BLaER1 treated with 17β-estradiol and CSF1 and Interleukin-3, amounts not matched to agents 10 nM and 100 nM (cell line): ENCODE data around the gene IMP4.

Source experiments
- H3K27ac ChIP-seq, 11 experiments: shearing (Covaris generic); formaldehyde crosslinking; 2 replicates each; pipeline ENCODE4 v1.8.1; 2022
- H3K27me3 ChIP-seq, 11 experiments: shearing (Covaris generic); formaldehyde crosslinking; 2 replicates each; pipeline ENCODE4 v1.8.1; 2022
- H3K36me3 ChIP-seq, 11 experiments: shearing (Covaris generic); formaldehyde crosslinking; 2 replicates each; pipeline ENCODE4 v1.8.1; 2022
- H3K4me1 ChIP-seq, 10 experiments: shearing (Covaris generic); formaldehyde crosslinking; 2 replicates each; pipeline ENCODE4 v1.8.1; 2022
- H3K4me2 ChIP-seq, 11 experiments: shearing (Covaris generic); formaldehyde crosslinking; 2 replicates each; pipeline ENCODE4 v1.8.1; 2022
- H3K4me3 ChIP-seq, 10 experiments: shearing (Covaris generic); formaldehyde crosslinking; 2 replicates each; pipeline ENCODE4 v1.8.1; 2022
- H3K9ac ChIP-seq, 11 experiments: shearing (Covaris generic); formaldehyde crosslinking; 2 replicates each; pipeline ENCODE4 v1.8.1; 2022
- H3K9me3 ChIP-seq, 11 experiments: shearing (Covaris generic); formaldehyde crosslinking; replicated peaks in 1 of 11; 2 replicates each; pipeline ENCODE4 v1.8.1; 2022
- H4K20me1 ChIP-seq, 11 experiments: shearing (Covaris generic); formaldehyde crosslinking; 2 replicates each; pipeline ENCODE4 v1.8.1; 2022
- Cebpa-rat ChIP-seq, 11 experiments: shearing (Covaris generic); IDR thresholded peaks; 2 replicates each; pipeline ENCODE4 v1.8.1; 2022

The IMP4 gene, protein sequence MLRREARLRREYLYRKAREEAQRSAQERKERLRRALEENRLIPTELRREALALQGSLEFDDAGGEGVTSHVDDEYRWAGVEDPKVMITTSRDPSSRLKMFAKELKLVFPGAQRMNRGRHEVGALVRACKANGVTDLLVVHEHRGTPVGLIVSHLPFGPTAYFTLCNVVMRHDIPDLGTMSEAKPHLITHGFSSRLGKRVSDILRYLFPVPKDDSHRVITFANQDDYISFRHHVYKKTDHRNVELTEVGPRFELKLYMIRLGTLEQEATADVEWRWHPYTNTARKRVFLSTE

DNA sequence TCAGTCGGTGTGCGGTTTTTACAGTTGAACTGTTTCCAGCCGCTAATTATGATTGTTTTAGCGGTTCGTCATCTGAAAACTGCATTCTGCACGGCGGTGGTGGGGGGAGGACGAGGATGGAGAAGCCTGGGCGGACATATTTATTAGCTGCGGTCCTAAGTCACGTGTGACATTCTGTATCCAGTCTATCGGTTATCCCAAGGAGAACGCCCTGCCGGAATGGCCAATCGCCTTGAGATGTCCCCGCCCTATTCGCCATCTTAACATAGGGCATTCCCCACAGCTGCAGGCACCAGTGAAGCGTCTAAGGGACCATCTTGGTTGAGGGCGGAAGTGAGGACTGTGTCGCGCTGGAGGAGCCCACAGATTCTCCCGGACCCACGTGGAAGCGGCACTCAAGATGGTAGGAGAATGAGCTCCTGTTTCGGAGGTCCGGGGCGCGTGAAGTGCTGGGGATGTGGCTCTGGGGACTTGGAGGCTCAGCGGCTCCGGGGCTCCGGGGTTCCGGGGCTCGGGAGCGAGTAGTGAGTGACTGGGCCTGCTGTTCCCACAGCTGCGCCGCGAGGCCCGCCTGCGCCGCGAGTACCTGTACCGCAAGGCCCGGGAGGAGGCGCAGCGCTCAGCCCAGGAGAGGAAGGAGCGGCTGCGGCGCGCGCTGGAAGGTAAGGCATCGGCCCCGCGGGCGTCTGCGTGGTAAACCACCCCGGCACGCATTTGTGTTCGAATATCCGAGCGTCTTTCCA, at the start of gene IMP4:
IMP4 (plus strand) TSS at position 365 of the 743 bp plus-strand sequence; CDS start at position 401, 36 bp downstream.
- TF ChIP-seq Cebpa-rat (IDR thresholded peaks at IDR 0.05): no peak
- H3K4me1 ChIP-seq: peaks cover 24 to 44% (median 31%) of the 10 kb centered on the region in 10 experiments
- H4K20me1 ChIP-seq: peaks cover 0 to 48% (median 36%) of the 10 kb centered on the region in 11 experiments; a peak in 15 of 22 replicates
- peaks cover 50 to 70% (median 64%) of the 10 kb centered on the region in 11 experiments for H3K36me3 ChIP-seq
- H3K27me3 ChIP-seq: no peaks in the 10 kb centered on the region
- H3K27ac ChIP-seq: peak within 1 kb of the TSS; percentile 52 to 93 (median 89); a peak in 21 of 22 replicates
- H3K4me3 ChIP-seq: peak within 1 kb of the TSS; percentile 68 to 97 (median 89)
- H3K9me3 ChIP-seq: no peaks in the 10 kb centered on the region
- peak within 1 kb of the TSS; percentile 89 to 98 (median 97) for H3K4me2 ChIP-seq
- H3K9ac ChIP-seq: peak within 1 kb of the TSS; percentile 67 to 96 (median 88)

DNA sequence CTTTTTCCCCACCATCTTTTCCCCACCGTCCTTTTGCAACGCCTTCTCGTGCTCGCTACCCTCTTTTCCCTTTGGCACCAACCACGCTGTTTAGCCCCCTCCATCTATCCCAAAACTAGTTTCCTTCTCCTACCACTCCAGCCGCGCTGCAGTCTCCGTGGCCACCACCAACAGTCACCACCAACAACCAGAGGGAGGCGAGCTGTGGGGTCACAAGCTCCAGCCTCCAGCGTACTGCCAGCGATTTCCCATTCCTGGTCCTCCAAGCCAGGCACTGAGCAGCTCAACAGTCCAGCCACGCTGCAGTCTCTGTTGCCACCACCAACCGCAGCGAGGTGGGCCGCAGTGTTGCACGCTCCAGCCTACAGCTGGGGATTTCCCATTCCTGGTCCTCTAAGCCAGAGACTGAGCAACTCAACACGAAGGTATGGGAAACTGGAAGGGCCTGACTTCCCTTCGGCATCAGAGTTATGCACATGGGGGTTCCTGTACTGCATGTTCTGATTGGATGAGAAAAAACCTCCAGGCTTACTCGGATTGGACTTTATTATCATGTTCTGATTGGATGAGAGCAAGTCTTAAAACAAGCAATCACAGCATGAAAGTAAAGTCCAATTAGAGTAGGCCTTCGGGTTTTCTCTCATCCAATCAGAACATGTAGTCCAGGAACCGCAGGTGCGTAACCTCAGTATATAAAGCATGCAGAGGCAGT, 42.3 kb upstream of the IMP4 start:
- H3K4me3 ChIP-seq: no peak overlapping the region
- no peak overlapping the region for H3K9ac ChIP-seq
- H3K27ac ChIP-seq: no peak overlapping the region
- no peak for TF ChIP-seq Cebpa-rat (IDR thresholded peaks at IDR 0.05)
- peaks cover 0 to 20% (median 9%) of the 10 kb centered on the region in 10 experiments; a peak in 13 of 20 replicates for H3K4me1 ChIP-seq
- H4K20me1 ChIP-seq: no peaks in the 10 kb centered on the region
- no peaks in the 10 kb centered on the region for H3K27me3 ChIP-seq
- no peaks in the 10 kb centered on the region for H3K36me3 ChIP-seq
- H3K4me2 ChIP-seq: no peak overlapping the region
- no peaks in the 10 kb centered on the region for H3K9me3 ChIP-seq

DNA sequence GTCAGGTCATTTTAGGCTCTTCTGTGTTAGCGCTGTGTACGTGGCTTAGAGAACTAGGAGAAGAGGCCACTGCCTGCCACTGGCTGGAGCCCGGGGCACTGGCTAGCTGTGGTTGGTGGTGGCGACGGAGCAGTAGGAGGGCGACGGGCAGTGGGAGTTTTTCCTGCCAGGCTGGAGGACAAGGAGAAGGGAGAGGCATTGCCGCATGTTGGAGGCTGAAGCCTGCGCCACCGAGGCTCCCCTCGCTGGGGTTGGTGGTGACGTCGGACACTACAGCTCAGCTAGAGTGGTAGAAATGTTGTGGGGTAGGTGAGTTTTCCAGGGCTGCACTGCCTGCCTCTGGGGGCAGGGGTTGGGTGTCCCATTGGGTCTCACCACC, 41.7 kb upstream of the IMP4 start:
- no peak overlapping the region for H3K27ac ChIP-seq
- H3K9me3 ChIP-seq: no peaks in the 10 kb centered on the region
- peaks cover 0 to 20% (median 9%) of the 10 kb centered on the region in 10 experiments; a peak in 13 of 20 replicates for H3K4me1 ChIP-seq
- TF ChIP-seq Cebpa-rat (IDR thresholded peaks at IDR 0.05): no peak
- no peaks in the 10 kb centered on the region for H4K20me1 ChIP-seq
- no peak overlapping the region for H3K4me2 ChIP-seq
- no peaks in the 10 kb centered on the region for H3K27me3 ChIP-seq
- H3K36me3 ChIP-seq: no peaks in the 10 kb centered on the region
- H3K9ac ChIP-seq: no peak overlapping the region
- H3K4me3 ChIP-seq: no peak overlapping the region

DNA sequence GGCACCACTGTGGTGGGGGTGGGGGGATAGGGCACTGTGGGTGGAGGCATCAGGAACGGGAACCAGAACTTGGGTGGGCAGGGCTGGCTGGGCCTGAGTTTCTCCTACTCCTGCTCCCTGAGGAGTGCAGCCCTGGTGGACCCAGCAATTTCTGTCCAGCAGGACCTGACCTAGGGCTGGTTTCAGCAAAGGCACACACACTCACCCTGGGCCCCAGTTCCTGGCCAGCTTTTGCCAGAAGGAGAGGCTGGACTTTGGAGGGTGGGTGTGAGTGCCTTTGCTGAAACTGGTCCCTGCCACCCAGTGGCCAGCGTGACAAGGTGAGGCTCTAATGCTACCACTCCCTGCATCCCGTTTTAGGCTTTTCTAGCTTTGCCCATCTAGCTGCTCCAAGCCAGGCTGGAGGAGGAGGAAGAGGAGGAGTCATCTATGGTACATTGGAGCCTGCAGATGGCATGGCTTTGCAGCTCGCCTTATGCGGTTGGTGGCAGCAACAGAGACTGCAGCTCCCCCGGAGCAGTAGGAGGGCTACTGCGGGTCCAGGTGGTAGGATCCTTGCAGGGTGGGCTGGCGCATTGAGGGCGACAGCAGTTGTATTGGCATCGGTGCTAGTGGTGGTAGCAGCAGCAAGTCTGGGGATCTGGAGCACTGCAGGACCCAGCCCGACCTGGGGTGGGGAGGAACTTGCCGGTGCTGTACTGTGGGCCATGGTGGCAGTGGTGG, 40.4 kb upstream of the IMP4 start:
- no peak for TF ChIP-seq Cebpa-rat (IDR thresholded peaks at IDR 0.05)
- peak overlapping the region in 4 of 11 experiments; percentile 15 to 54 (median 38); a peak in 6 of 22 replicates for H3K27ac ChIP-seq

DNA sequence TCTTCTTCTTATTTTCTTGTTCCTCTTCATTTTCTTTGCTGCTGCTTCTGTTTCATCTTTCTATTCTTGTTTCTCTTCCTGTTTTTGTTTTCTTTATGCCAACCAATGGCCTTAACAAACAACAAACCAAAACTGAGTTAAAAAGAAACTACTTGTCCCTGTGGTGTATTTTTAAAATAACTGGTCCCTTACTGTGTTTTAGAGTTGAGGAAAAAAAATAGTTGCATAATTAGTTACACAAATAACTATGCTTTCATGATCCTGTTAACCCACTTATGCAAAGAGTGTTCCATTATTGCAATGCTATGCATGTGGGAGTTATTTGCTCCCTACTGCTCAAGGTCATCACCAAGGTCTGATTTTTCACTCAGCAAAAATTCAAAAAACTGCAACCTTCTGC, 39.5 kb upstream of the IMP4 start:
- Histone ChIP-seq H3K9ac (no peak overlapping the region), H3K27me3 (no peaks in the 10 kb centered on the region), H4K20me1 (no peaks in the 10 kb centered on the region), H3K27ac (peak overlapping the region in 1 of 11 experiments; percentile 46; a peak in 1 of 22 replicates), H3K9me3 (no peaks in the 10 kb centered on the region), H3K4me3 (no peak overlapping the region), H3K4me2 (peak overlapping the region in 9 of 11 experiments; percentile 8 to 67 (median 29); a peak in 13 of 22 replicates), H3K4me1 (peaks cover 0 to 20% (median 9%) of the 10 kb centered on the region in 10 experiments; a peak in 13 of 20 replicates), H3K36me3 (no peaks in the 10 kb centered on the region)
- no peak for TF ChIP-seq Cebpa-rat (IDR thresholded peaks at IDR 0.05)

More for the DNA sequence above, 40.4 kb upstream of the IMP4 start:
- Histone ChIP-seq H3K9ac (no peak overlapping the region), H3K4me1 (peaks cover 0 to 20% (median 9%) of the 10 kb centered on the region in 10 experiments; a peak in 13 of 20 replicates), H4K20me1 (no peaks in the 10 kb centered on the region), H3K9me3 (no peaks in the 10 kb centered on the region), H3K4me3 (no peak overlapping the region), H3K27me3 (no peaks in the 10 kb centered on the region), H3K36me3 (no peaks in the 10 kb centered on the region), H3K4me2 (peak overlapping the region in 9 of 11 experiments; percentile 8 to 67 (median 29); a peak in 14 of 22 replicates)

DNA sequence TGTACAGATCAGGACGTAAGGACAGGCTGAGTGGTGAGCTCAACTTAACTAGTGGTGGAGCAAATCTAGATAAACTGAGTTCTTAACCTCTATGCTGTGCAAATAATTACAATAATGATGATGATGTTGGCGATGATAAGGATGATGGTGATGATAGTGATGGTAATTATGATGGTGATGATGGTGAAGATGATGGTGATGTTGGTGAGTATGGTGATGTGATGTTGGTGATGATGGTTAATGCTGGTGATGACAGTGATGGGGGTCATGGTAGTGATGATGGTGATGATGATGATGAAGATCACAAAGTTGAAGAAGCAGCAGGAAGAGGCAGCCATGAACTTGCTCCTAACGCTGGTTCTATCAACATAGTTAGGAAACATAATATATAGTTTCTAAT, 38.0 kb upstream of the IMP4 start:
- Histone ChIP-seq H3K27me3 (no peaks in the 10 kb centered on the region), H3K4me1 (peaks cover 0 to 20% (median 9%) of the 10 kb centered on the region in 10 experiments; a peak in 13 of 20 replicates), H3K9ac (no peak overlapping the region), H3K4me2 (no peak overlapping the region), H3K27ac (no peak overlapping the region), H4K20me1 (no peaks in the 10 kb centered on the region), H3K36me3 (no peaks in the 10 kb centered on the region), H3K9me3 (no peaks in the 10 kb centered on the region), H3K4me3 (no peak overlapping the region)
- TF ChIP-seq Cebpa-rat (IDR thresholded peaks at IDR 0.05): no peak

DNA sequence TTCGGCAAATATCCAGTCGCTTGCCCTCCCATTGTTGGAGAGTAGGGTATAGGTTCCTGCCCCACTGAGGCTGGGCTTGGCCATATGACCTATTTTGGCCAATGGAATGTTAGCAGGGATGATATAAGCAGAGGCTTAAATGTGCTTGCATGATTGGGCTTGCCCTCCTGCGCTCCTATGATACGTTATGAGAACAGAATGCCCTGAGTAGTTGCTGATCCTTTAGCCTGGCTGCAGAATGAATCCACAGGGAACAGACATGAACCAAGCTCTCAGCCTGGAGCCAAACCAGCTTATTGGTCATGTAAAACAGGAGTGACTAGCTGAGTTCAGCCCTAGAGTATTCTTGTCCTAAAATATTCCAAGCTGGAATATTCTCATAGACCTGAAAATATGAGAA, 34.8 kb upstream of the IMP4 start:
- Histone ChIP-seq H4K20me1 (no peaks in the 10 kb centered on the region), H3K27ac (no peak overlapping the region), H3K9me3 (no peaks in the 10 kb centered on the region), H3K9ac (no peak overlapping the region), H3K4me1 (peaks cover 0 to 10% (median 4%) of the 10 kb centered on the region in 10 experiments; a peak in 11 of 20 replicates), H3K4me3 (no peak overlapping the region), H3K4me2 (no peak overlapping the region), H3K27me3 (no peaks in the 10 kb centered on the region), H3K36me3 (no peaks in the 10 kb centered on the region)
- TF ChIP-seq Cebpa-rat (IDR thresholded peaks at IDR 0.05): no peak

DNA sequence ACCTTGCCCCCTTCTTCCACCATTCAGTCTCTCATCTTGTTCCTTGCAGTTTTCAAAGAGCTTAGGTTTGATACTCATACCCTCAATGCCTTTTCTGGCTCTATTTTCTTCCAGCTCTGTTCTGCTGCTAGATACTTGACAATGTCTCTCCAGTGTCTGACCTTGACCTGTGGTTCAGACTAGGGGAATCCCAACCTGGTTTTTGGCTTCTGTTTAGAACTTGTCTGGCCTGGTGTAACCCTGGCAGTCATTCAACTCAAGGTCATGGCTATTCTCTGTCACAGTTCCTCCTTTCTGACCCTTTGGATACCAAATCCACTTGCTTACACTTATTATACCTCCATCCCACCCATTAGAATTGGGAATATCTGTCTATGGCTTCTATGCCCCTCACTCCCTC, 31.8 kb upstream of the IMP4 start:
- Histone ChIP-seq H3K4me3 (no peak overlapping the region), H3K27me3 (no peaks in the 10 kb centered on the region), H3K9ac (no peak overlapping the region), H3K27ac (no peak overlapping the region), H3K36me3 (no peaks in the 10 kb centered on the region), H4K20me1 (no peaks in the 10 kb centered on the region), H3K4me2 (no peak overlapping the region), H3K4me1 (no peaks in the 10 kb centered on the region), H3K9me3 (no peaks in the 10 kb centered on the region)
- no peak for TF ChIP-seq Cebpa-rat (IDR thresholded peaks at IDR 0.05)
